Subcutaneous adipose tissue (tissue), 4 donors: ENCODE results near the gene SS18. TPM values are rescaled to one million over a fixed set of nuclear protein-coding genes. Genes with fewer than 3 reads are reported as not detected.

Experiments
- total RNA-seq, 4 donors: library from RNA; depleted of rRNA; stranded (reverse); fragments of >200 nt; gene quantifications; one replicate each; pipeline ENCODE4 v1.1.0, GENCODE V29; 2016
- TF ChIP-seq, protein P1 (sequence below): fragments of 450-650 bp; IDR thresholded peaks from one replicate; pipeline ENCODE4 v1.5.1; 2016; ENCODE audit warnings: low read depth, mild to moderate bottlenecking, control low read depth, antibody characterized with exemption, moderate library complexity

Gene SS18
- total RNA-seq, 4 donors from 2014 or later: 93.4 to 100 (median 97.8) TPM

- TF ChIP-seq, protein P1, sequence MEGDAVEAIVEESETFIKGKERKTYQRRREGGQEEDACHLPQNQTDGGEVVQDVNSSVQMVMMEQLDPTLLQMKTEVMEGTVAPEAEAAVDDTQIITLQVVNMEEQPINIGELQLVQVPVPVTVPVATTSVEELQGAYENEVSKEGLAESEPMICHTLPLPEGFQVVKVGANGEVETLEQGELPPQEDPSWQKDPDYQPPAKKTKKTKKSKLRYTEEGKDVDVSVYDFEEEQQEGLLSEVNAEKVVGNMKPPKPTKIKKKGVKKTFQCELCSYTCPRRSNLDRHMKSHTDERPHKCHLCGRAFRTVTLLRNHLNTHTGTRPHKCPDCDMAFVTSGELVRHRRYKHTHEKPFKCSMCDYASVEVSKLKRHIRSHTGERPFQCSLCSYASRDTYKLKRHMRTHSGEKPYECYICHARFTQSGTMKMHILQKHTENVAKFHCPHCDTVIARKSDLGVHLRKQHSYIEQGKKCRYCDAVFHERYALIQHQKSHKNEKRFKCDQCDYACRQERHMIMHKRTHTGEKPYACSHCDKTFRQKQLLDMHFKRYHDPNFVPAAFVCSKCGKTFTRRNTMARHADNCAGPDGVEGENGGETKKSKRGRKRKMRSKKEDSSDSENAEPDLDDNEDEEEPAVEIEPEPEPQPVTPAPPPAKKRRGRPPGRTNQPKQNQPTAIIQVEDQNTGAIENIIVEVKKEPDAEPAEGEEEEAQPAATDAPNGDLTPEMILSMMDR: no peak
Observed at GRCh38 chr18:26071020-26071419, 19.4 kb downstream of the SS18 start.

DNA sequence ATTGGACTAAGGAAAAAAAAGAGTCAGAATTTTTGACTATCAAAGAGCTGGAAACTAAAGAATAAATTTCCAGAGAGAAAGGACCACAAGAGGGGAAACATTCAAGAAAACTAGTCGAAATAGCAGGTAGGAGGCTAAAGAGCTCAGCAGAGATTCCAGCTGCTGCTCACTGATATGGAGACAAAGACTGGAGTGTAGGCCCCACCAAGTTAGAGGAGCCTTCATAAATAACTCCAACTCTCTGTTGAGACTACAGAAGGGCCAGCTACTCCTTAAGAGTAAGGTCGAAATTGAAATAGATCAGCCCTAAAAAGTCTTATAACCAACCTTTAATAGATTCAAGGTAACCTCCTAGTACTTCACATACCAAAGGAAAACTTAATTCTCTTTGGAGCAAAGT, 31.1 kb downstream of the SS18 start:
- TF ChIP-seq, protein P1: no peak

GRCh38 chr18:26057344-26057773, 33.1 kb downstream of the SS18 start:
- TF ChIP-seq, protein P1: no peak

DNA sequence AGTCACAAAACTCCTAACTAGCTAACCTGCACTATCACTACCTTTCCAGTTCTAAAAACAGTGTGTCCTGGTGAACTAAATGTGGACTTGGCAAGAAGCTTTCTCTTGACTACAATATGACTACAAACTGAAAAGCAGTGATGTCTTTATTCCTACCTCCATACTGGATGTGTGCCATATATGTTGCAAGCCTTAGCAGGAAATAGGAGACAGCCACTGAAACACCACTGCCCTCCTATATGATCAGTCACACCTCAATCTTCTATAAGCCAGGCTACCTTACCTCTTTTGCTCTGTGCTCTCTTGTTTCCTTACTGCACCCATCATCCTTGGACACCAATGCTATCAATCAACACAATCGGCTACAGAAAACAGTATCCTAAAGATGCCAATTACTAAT, 34.1 kb downstream of the SS18 start:
- TF ChIP-seq, protein P1: no peak

GRCh38 chr18:26052505-26052904, 37.9 kb downstream of the SS18 start:
- TF ChIP-seq, protein P1: no peak

DNA sequence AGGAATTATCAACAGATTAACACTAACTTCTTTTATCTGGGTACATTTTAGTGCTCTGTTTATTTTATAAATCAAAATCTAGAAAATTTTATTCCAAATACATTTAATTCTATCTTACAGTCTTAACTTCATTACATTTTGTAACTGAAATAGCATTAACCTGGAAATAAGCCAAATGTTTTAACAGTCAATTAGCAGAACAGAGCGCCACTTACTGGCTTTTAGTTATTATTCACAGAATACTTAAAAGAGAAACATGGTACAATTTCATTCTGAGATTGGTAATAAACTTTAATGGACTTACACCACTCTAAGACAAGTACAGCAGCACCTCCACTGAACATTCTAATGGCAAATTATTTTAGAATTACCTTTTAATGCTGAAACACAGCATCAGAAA, 38.6 kb downstream of the SS18 start:
- TF ChIP-seq, protein P1: no peak

DNA sequence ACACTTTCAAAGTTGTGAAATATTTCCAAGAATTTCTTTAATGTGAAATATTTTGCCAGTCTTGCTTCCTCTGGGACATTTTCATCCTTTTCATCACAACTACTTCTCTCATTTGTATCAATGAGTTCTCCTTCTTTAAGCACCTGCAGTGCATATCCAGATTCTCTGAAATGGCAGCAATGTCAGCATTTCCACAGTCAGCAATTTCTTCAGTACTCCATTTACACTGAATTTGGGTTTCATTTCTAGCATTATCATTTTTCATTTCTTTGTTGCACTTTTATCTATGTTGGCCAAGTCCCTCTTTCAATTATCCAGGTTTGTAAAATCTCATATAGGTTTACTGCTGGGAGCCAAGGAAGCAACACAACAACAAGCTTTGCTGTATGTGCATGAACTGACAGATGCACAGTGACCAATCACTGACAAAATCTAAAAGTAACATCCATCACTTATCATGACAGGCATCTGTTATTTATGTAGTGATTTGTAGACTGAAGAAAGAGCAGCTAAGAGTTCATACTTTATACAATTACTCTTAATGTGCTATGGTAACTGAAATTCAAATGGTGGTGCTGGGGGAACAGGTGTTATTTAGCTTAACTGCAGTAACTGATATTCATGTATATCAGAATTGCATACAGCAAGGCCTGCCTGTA, 43.9 kb downstream of the SS18 start:
- TF ChIP-seq, protein P1: no peak
